ENCODE results near the gene PPP5C.
"Not testable (repeated sequence)": the region's sequence is repeated elsewhere in the genome, so short reads cannot be mapped to it uniquely, and the experiment has no call there.

PPP5C gene

GRCh38 chr19:46319613-46320012 is 27.3 kb upstream of the PPP5C start:
- no peak for DNase-seq (ENCODE audit: low spot score)
- in situ Hi-C loops (cut with MboI; ENCODE audit: low sequenced_read_pairs, unreplicated experiment): no loop called here
- TF ChIP-seq CTCF (IDR thresholded peaks at IDR 0.05; ENCODE audit: borderline replicate concordance, control extremely low read depth, extremely low read depth, insufficient read depth, missing control alignments): no peak

- no peak for DNase-seq (ENCODE audit: low spot score)
- TF ChIP-seq CTCF (IDR thresholded peaks at IDR 0.05; ENCODE audit: borderline replicate concordance, control extremely low read depth, extremely low read depth, insufficient read depth, missing control alignments): no peak
- in situ Hi-C loops (cut with MboI; ENCODE audit: low sequenced_read_pairs, unreplicated experiment): no loop called here
These were observed 26.3 kb upstream of the PPP5C start for GRCh38 chr19:46320559-46320958.

GRCh38 chr19:46321653-46322052 is 25.2 kb upstream of the PPP5C start:
- in situ Hi-C loops (cut with MboI; ENCODE audit: low sequenced_read_pairs, unreplicated experiment): no loop called here
- TF ChIP-seq CTCF (IDR thresholded peaks at IDR 0.05; ENCODE audit: borderline replicate concordance, control extremely low read depth, extremely low read depth, insufficient read depth, missing control alignments): no peak
- DNase-seq (ENCODE audit: low spot score): no peak

- DNase-seq (ENCODE audit: low spot score); in situ Hi-C loops (cut with MboI; ENCODE audit: low sequenced_read_pairs, unreplicated experiment): not testable (repeated sequence)
These were observed 23.7 kb upstream of the PPP5C start for GRCh38 chr19:46323227-46323626.

- in situ Hi-C loops (cut with MboI; ENCODE audit: low sequenced_read_pairs, unreplicated experiment): no loop called here
- DNase-seq (ENCODE audit: low spot score): no peak
- TF ChIP-seq CTCF (IDR thresholded peaks at IDR 0.05; ENCODE audit: borderline replicate concordance, control extremely low read depth, extremely low read depth, insufficient read depth, missing control alignments): no peak
These were observed 22.6 kb upstream of the PPP5C start for GRCh38 chr19:46324277-46324676.

- in situ Hi-C loops (cut with MboI; ENCODE audit: low sequenced_read_pairs, unreplicated experiment): no loop called here
- no peak for TF ChIP-seq CTCF (IDR thresholded peaks at IDR 0.05; ENCODE audit: borderline replicate concordance, control extremely low read depth, extremely low read depth, insufficient read depth, missing control alignments)
- no peak for DNase-seq (ENCODE audit: low spot score)
These were observed 20.3 kb upstream of the PPP5C start for GRCh38 chr19:46326608-46327007.

GRCh38 chr19:46328079-46328478 is 18.8 kb upstream of the PPP5C start:
- no peak for TF ChIP-seq CTCF (IDR thresholded peaks at IDR 0.05; ENCODE audit: borderline replicate concordance, control extremely low read depth, extremely low read depth, insufficient read depth, missing control alignments)
- no peak for DNase-seq (ENCODE audit: low spot score)
- in situ Hi-C loops (cut with MboI; ENCODE audit: low sequenced_read_pairs, unreplicated experiment): no loop called here
